Erythroblast (primary cell): ENCODE data around the gene CASS4.
"Not testable (repeated sequence)": the region's sequence is repeated elsewhere in the genome, so short reads cannot be mapped to it uniquely, and the experiment has no call there.

Experiments used
- DNase-seq, 2 experiments: peaks; one replicate each; lab custom pipeline; 2025; lab: John Stamatoyannopoulos, UW
- GATA1 ChIP-seq: IDR thresholded peaks from 2 replicates; pipeline ENCODE4 v1.6.1; 2011; ENCODE audit warnings: low read depth, mild to moderate bottlenecking, control low read depth, low read length, moderate library complexity
- POLR2A ChIP-seq: IDR thresholded peaks from 2 replicates; pipeline ENCODE4 v1.6.1; 2011; ENCODE audit warnings: mild to moderate bottlenecking, low read length

The CASS4 gene

DNA sequence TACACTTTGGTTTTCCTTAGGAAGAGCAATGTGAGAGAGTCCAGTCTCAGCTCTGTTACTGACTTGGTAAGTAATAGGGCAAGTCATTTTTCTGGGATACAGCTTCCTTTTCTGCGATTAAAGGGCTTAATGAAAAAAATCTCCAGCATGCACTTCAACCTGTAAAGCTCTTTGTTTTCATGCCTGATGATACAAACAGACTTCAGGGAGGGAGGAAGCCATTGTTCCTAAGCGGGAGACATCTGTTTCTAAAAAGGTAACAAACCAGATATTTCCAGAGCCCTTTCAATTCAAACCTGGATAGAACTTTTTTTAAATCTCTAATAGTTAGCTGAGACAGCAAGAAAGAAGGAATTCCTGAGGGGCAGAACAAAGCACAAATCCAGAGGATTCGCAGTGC lies 5.2 kb upstream of the CASS4 start:
- no peak for TF ChIP-seq POLR2A
- no peak for TF ChIP-seq GATA1
- no peak for DNase-seq

DNA sequence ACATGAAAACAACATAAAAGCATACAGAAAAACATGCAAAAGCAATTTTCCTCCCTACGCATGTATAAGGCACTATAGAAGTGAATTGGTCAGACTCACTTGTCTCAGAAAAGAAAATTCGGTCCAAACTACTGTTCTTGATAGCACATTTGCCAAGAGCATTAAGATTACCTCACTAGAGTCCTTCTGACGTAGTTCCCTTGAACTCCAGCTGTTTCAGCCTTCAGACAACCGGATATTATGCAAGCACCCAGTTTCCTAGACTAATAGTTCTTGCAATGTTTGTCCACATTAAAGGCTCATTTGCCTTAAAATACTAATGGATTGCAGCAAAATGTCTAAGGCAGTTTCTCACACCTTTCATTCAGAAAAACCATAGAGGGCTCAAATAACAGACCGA lies 2.5 kb upstream of the CASS4 start:
- DNase-seq, result no peak
- no peak for TF ChIP-seq POLR2A
- no peak for TF ChIP-seq GATA1

GRCh38 chr20:56409956-56410355 lies 2.1 kb upstream of the CASS4 start:
- DNase-seq, result no peak
- no peak for TF ChIP-seq POLR2A
- no peak for TF ChIP-seq GATA1

DNA sequence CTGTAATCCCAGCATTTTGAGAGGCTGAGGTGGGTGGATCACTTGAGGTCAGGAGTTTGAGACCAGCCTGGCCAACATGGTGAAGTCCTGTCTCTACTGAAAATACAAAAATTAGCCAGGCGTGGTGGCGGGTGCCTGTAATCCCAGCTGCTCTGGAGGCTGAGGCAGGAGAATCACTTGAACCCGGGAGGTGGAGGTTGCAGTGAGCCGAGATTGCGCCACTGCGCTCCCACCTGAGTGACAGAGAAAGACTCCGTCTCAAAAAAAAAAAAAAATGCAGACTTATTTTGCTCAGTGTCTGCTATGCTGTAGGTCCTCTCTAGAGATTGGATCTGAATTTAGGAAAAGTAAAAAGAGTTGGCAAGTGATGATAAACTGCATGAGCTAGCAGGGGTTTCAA lies 773 bp upstream of the CASS4 start:
- not testable (repeated sequence) for DNase-seq

DNA sequence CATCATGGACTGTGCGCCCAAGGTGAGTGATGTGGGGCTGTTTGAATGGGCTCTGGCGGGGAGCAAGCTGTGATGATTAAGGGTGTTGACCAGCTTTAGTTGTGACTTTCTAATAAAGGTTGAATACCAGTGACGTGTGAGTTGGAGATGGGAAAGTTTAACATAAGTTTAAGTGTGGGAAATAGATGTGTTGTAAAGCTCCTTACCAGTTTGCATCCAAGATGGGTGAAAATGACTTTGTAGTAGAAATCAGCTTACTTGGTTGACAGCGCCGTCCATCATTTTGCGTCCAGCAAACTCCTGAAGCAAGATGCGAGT lies 372 bp downstream of the CASS4 start:
- DNase-seq, result no peak

GRCh38 chr20:56412949-56413348 lies 889 bp downstream of the CASS4 start:
- no peak for DNase-seq

More for the DNA sequence above, 372 bp downstream of the CASS4 start:
- TF ChIP-seq POLR2A, result no peak
- TF ChIP-seq GATA1, result no peak

GRCh38 chr20:56414842-56415765 lies 3.0 kb downstream of the CASS4 start:
- no peak for TF ChIP-seq POLR2A
- no peak for TF ChIP-seq GATA1
- DNase-seq, result no peak

More at GRCh38 chr20:56412949-56413348, 889 bp downstream of the CASS4 start:
- TF ChIP-seq GATA1 (no peak), POLR2A (no peak)

GRCh38 chr20:56417402-56417801 lies 5.3 kb downstream of the CASS4 start:
- TF ChIP-seq POLR2A, result no peak
- TF ChIP-seq GATA1, result no peak
- DNase-seq, result no peak

DNA sequence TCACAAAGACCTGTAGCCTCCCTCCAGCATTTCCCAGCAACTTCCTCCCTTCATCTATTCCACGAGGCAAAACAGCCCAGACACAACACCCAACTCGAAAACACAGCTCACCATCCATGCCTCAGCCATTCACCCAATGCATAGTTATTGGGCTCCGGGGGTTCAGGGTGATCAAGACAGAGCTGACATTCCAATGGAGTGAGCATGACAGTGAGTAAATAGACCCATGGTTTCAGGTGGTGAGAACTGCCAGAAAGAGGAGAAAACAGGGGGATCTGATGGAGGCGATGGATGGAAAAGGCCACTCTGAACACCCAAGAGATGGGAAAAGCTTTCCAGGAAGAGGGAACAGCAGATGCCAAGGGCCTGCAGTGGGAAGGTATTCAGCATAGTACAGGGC lies 5.9 kb downstream of the CASS4 start:
- TF ChIP-seq POLR2A (no peak), GATA1 (no peak)
- DNase-seq, result no peak

DNA sequence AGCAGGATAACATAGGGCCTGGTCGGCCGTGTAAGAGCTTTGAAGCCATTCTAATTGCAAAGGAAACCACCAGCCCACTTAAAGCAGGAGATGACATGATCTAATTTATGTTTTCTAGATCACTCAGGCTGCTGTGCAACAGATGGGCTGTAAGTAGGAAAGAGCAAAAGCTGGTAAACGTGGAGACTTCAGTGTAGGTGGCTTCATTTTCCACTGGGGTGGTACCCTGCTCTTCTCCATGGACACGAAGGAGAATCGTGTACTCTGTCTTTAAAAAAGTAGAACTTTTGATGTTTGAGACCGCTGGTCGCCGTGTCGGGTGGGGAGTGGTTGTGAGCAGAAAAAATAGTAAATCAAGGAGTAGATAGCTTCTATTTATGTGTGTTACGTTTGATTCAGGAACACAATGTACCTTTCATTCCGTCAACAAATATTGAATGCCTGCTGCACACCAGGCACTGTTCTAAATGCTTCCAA lies 6.4 kb downstream of the CASS4 start:
- TF ChIP-seq POLR2A (no peak), GATA1 (no peak)
- DNase-seq, result no peak

GRCh38 chr20:56420028-56420427 lies 8.0 kb downstream of the CASS4 start:
- TF ChIP-seq POLR2A, result no peak
- TF ChIP-seq GATA1, result no peak
- DNase-seq, result no peak

DNA sequence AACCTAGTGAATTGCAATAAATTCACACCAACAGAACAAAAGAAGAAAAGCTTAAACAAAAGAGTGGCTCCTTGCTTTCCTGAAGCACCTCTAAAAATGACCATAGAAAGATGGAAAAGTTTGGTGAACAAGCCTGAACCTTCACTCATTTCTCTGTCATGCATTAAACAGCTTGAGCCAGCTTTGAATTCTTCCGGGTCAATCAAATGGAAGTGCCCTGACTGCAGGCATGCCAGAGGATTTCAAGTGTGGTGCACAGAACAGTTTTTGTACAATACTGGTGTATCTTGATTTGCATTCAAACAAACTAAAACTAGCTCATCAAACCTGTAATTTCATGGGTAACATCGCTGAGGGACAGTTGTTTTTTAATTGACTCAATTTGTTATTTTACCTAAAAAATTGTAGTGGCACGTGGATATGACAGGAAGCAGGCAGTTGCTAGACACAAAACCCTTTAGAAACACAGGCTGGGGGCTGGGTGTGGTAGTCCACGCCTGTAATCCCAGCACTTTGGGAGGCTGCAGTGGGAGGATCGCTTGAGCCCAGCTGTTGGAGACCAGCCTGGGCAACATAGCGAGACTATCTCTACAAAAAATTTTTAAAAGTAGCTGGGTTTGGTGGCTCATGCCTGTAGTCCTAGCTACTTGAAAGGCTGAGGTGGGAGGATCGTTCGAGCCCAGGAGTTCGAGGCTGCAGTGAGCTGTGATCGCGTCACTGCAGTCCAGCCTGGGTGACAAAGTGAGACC lies 9.1 kb downstream of the CASS4 start:
- no peak for TF ChIP-seq GATA1
- no peak for TF ChIP-seq POLR2A
- DNase-seq, result no peak

DNA sequence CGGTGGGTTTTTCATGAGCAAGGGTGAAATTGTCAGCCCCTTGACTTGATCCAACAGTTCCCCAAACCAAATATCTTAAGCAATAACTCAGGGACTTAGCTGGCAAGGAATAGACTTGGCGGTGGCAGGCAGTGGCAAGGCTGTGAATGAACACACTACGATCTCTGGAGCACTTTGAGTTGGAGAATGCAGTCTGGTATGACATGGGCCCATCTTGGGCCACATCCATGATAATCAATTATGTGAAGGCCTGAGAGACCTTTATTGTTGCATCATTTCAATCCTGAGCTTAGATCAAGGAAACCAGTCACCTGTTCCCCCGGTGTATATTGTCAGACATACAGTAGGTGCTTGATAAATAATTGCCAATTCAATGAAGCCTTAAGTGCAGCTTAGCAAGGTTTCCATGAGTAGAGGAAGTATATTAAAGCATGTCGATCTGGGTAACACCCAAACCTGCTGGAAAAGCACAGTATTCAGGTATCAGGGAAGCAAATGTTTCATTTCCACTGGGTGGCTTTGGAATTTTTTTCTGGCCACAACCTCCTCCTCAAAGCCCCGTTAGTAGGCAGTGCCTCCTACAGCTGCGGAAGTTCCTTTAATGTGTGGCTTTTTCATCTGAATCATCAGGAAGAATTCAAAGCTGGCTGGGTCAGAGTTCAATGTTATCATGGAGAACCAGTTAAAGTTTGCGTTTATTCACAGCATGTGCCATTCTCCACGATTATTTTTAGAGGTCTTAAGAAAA lies 10.2 kb downstream of the CASS4 start:
- no peak for DNase-seq
- TF ChIP-seq POLR2A, result no peak
- TF ChIP-seq GATA1, result no peak

- no peak for TF ChIP-seq GATA1
- TF ChIP-seq POLR2A, result no peak
- DNase-seq, result no peak
These were observed 10.7 kb downstream of the CASS4 start for GRCh38 chr20:56422824-56423189.
